ENCODE results near the gene SH2D1A.
A peak's percentile ranks its signal among the peaks of the same experiment; 100 is the strongest.
"Not testable (repeated sequence)": the region's sequence is repeated elsewhere in the genome, so short reads cannot be mapped to it uniquely, and the experiment has no call there.

Gene SH2D1A

GRCh38 chrX:124346117-124346876 lies at the start of gene SH2D1A:
Gene SH2D1A, plus strand, starts transcription at chrX:124346563. Its CDS starts 80 bp downstream, at chrX:124346643.
- no peak for DNase-seq

DNA sequence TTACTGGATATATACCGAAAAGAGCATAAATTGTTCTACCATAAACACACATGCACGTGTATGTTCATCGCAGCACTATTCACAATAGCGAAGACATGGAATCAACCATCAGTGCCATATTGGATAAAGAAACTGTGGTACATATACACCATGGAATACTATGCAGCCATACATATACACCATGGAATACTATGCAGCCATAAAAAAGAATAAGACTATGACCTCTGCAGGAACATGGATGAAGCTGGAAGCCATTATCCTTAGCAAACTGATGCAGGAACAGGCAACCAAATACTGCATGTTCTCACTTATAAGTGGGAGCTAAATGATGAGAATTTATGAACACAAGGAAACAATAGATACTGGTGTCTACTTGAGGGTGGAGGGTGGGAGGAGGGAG lies 47.0 kb upstream of the SH2D1A start:
- not testable (repeated sequence) for DNase-seq

GRCh38 chrX:124300405-124300804 lies 46.0 kb upstream of the SH2D1A start:
- DNase-seq = no peak

GRCh38 chrX:124307253-124307907 lies 39.0 kb upstream of the SH2D1A start:
- peak; percentile 55 for DNase-seq

GRCh38 chrX:124325732-124326131 lies 20.6 kb upstream of the SH2D1A start:
- no peak for DNase-seq

- DNase-seq = peak; percentile 13
Measured at GRCh38 chrX:124328765-124329164, 17.6 kb upstream of the SH2D1A start.

GRCh38 chrX:124332481-124333424 lies 13.6 kb upstream of the SH2D1A start, which contains the start of gene TEX13D:
Gene TEX13D, plus strand, starts transcription at chrX:124332660. Its CDS starts 258 bp downstream, at chrX:124332918.
- no peak for DNase-seq

GRCh38 chrX:124333862-124334261 lies 12.5 kb upstream of the SH2D1A start:
- no peak for DNase-seq

DNA sequence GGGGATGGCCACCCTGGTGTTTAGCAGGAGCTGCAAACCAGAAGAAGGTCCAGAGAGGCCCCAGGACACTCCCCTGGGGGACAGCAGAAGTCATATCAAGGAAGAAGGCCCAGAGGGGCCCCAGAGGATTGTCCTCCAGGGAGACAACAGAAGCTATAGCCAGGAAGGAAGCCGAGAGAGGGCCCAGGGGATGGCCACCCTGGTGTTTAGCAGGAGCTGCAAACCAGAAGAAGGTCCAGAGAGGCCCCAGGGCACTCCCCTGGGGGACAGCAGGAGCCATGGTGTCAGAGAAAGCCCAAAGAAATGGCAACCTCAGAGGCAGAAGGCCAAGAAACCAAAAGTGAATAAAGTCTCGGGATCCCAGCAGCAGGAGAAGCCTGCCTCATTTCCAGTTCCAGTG lies 11.8 kb upstream of the SH2D1A start:
- not testable (repeated sequence) for DNase-seq

GRCh38 chrX:124335598-124335997 lies 10.8 kb upstream of the SH2D1A start:
- no peak for DNase-seq

- DNase-seq = no peak
Measured at GRCh38 chrX:124337916-124338315, 8.4 kb upstream of the SH2D1A start.

DNA sequence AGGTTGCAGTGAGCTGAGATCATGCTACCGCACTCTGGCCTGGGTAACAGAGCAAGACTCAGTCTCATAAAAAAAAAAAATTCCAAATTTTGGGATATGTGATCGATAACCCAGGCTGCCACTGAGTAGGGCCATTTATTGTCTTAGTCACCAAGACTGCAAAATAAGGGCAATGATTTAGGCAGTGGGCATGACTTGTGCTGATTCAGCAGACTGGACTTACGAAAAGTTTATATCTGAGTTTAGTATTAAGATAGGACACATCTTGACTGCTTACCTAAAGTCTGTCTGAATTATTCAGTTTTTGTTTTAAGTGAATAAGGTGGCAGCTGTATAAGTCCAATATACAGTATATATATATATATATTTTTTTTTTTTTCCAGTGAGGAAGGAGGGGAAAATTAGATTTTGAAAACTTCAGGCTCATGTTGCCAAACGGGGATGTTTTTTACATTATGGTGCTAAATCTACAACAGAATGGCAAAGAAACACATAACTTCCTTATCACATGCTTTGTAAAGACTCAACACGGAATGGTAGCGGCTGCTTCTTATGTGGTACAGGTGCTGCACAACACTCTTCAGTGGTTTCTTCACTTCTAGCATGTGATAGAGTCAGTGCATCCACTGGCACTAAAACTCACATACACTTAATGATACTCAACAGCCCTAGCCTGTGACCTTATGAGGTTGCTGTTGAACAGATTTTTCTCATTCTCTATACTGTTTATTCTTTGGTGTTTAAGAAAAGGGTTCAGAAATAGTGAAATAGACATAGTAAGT lies 7.4 kb upstream of the SH2D1A start:
- no peak for DNase-seq

DNA sequence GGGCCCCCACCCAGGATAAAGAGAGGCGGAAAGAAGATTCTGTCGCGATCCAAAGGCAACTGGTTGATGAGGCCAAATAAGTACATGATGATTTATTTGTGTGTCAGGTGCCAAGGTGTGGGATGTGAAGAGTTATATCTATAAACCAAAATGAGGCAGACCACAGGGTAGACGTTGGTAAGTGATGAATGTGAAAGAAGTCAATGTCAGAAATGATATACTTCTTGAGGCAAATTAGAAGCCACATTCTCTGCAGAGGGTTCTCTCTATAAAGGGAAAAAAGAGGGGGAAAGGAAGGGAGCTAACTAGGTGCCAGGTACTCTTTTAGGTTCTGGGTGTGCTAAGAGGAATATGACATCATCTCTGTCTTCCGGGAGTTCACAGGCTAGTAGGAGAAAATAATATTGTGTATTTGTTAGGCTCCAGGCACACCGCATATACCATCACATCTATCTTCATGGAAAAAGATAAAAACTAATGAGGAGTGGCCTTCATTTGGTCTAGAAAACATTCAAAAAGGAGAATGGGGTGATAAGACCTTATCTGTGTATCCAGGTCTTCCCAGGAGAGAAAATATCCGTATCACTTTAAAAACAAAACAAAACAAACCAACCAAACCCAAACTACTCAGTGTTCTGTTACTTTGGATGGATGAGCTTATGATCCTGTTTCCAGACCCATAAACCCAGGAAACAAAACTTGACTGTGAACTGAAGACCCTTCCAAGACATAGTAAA lies 4.8 kb upstream of the SH2D1A start:
- DNase-seq = no peak

DNA sequence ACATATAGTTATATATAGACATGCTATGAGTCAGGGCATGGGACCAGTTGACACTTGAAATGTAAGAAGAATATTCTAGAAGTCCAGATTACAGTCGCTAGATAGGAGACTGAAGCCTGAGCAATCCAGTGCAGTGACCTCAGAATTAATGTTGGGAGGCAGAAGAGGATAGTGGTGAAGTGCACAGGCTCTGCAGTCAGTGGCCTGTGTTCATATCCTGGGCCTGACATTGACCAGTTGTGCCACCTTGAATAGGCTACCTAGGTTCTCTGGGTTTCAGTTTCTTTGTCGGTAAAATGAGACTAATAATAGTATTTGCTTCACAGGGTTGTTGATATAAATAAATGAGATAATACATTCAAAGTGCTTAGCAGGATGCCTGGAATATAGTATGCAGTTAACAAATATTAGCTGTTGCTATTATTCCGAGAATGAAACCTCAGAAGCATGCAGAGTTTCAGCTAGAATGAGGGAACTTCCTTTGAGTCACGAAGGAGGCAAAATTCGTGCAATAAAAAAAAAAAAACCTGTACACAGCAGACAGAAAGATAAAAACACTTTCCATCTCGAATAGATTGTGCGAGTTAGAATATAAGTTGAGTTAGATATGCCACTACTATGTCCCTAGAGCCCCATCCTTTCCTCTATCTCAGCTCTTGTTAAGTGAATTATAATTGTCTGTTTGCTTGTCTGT lies 4.0 kb upstream of the SH2D1A start:
- DNase-seq = no peak

- no peak for DNase-seq
Measured at GRCh38 chrX:124343016-124343415, 3.3 kb upstream of the SH2D1A start.

- no peak for DNase-seq
Measured at GRCh38 chrX:124344246-124344645, 2.1 kb upstream of the SH2D1A start.

- no peak for DNase-seq
Measured at GRCh38 chrX:124346877-124347241, 496 bp downstream of the SH2D1A start.

- no peak for DNase-seq
Measured at GRCh38 chrX:124347242-124347641, 879 bp downstream of the SH2D1A start.

DNA sequence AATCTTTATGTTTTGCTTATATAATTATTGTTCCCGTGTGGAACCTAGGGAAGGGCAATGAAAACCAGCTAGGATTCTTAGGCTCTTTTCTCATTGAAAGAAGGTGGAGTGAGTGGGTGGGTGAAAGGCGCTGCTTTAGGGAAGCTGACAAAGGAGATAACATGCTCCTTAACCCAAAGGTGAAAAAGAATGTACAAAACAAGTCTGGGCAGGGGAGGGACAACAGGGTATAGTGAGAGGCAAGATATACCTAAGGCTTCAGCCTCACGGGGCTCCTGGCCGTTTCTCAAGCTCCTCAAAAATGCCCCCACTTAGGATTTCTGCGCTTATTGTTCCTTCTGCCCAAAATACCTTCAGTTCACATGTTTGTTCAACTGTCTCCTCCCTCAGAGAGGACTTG lies 1.8 kb downstream of the SH2D1A start:
- no peak for DNase-seq

- no peak for DNase-seq
Measured at GRCh38 chrX:124348885-124349453, 2.6 kb downstream of the SH2D1A start.

DNA sequence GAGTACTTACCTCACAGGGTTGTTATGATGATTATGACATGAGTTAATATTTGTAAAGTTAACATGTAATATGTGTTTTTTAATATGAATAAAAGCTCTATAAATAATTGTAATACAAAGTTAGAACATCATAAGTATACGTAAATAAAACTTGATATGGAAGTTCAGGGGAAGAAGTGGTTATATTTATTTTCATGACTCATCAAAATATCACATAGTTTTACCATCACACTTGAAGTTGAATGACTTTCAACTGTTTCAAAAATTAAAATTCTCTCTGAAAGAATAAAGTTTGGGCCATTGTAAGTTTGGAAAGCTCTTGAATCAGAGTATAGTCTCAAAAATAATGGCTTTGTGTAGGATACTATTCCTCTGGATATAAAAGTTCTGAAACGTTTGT lies 8.3 kb downstream of the SH2D1A start:
- no peak for DNase-seq

All from DMS53 (cell line).